Glutamatergic neuron (in vitro differentiated cells): ENCODE results near the gene FZD4. TPM values are rescaled to one million over a fixed set of nuclear protein-coding genes. Genes with fewer than 3 reads are reported as not detected.
"Not testable (repeated sequence)": the region's sequence is repeated elsewhere in the genome, so short reads cannot be mapped to it uniquely, and the experiment has no call there.

Experiments
- DNase-seq: peaks from one replicate; pipeline ENCODE4 v3.0.0; 2022
- H3K27ac Mint-ChIP-seq: one replicate; pipeline ENCODE4 v1.8.0; 2020; ENCODE audit warnings: mild to moderate bottlenecking, mixed read lengths, inconsistent platforms; ENCODE audit not compliant: unreplicated experiment
- H3K27me3 Mint-ChIP-seq: one replicate; pipeline ENCODE4 v1.8.0; 2020; ENCODE audit warnings: mild to moderate bottlenecking, moderate library complexity, mixed read lengths, inconsistent platforms; ENCODE audit not compliant: unreplicated experiment
- H3K36me3 Mint-ChIP-seq: one replicate; pipeline ENCODE4 v1.8.0; 2020; ENCODE audit warnings: mild to moderate bottlenecking, mixed read lengths, inconsistent platforms; ENCODE audit not compliant: unreplicated experiment
- H3K4me1 Mint-ChIP-seq: one replicate; pipeline ENCODE4 v1.8.0; 2020; ENCODE audit warnings: mild to moderate bottlenecking, low read depth, mixed read lengths, inconsistent platforms; ENCODE audit not compliant: unreplicated experiment
- H3K4me3 Mint-ChIP-seq: one replicate; pipeline ENCODE4 v1.8.0; 2020; ENCODE audit warnings: mild to moderate bottlenecking, mixed read lengths, inconsistent platforms; ENCODE audit not compliant: unreplicated experiment
- H3K9me3 Mint-ChIP-seq: one replicate; pipeline ENCODE4 v1.8.0; 2020; ENCODE audit warnings: mild to moderate bottlenecking, moderate library complexity, mixed read lengths, inconsistent platforms; ENCODE audit not compliant: unreplicated experiment
- total RNA-seq: library from RNA; stranded (reverse); fragmentation: NEBNext Ultra II Directional; extraction: Animal tissue kit (Norgen Biotek cat#: 25700); gene quantifications from one replicate; pipeline ENCODE4 v1.2.1, GENCODE V29; 2021; ENCODE audit not compliant: unreplicated experiment
- TF ChIP-seq, protein P1 (sequence below): fragments of 200-600 bp; sonication (generic); IDR thresholded peaks from one replicate; pipeline ENCODE4 v1.5.0; 2021; ENCODE audit not compliant: partially characterized antibody, unreplicated experiment

Gene FZD4
- total RNA-seq, 1 donor from 2014 or later: 2.0 TPM

DNA sequence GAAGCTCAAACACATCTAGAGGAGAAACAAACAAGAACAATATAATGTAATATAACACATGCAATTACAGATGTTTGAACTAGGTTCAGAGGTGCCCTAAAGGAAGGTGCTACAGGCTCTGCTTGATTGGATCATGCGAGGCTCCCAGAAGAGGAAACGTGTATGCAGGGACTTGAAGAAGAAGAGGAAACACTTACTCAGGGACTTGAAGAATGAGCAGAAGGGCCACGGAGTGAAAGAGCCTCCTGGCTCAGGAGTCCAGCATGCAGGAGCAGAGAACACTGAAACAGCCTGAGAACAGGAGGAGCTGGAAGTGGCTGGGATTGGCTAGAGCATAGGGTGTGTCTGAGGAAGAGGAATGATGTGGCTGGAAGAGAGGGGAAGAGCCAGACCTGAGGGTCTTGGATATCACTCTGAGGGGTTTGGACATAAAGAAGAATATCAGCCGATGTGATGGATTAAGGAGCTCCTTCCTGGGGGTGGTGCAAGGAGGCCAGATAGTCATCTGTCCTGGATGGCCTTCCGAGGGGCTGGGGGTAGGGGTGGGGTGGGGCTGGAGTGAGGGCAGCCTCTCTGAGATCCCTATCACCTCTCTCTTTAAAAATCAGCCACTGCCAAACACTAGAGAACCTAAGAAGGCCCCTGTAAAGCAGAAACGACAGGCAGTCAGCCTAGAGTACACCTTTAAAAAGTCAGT, 16.8 kb downstream of the FZD4 start:
- TF ChIP-seq, protein P1, sequence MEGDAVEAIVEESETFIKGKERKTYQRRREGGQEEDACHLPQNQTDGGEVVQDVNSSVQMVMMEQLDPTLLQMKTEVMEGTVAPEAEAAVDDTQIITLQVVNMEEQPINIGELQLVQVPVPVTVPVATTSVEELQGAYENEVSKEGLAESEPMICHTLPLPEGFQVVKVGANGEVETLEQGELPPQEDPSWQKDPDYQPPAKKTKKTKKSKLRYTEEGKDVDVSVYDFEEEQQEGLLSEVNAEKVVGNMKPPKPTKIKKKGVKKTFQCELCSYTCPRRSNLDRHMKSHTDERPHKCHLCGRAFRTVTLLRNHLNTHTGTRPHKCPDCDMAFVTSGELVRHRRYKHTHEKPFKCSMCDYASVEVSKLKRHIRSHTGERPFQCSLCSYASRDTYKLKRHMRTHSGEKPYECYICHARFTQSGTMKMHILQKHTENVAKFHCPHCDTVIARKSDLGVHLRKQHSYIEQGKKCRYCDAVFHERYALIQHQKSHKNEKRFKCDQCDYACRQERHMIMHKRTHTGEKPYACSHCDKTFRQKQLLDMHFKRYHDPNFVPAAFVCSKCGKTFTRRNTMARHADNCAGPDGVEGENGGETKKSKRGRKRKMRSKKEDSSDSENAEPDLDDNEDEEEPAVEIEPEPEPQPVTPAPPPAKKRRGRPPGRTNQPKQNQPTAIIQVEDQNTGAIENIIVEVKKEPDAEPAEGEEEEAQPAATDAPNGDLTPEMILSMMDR: no peak
- Mint-ChIP-seq H3K4me3 (no peak overlapping the region), H3K9me3 (no peaks in the 10 kb centered on the region), H3K36me3 (no peaks in the 10 kb centered on the region), H3K27me3 (peaks cover 2% of the 10 kb centered on the region), H3K27ac (no peak overlapping the region), H3K4me1 (no peaks in the 10 kb centered on the region)
- DNase-seq: no peak

DNA sequence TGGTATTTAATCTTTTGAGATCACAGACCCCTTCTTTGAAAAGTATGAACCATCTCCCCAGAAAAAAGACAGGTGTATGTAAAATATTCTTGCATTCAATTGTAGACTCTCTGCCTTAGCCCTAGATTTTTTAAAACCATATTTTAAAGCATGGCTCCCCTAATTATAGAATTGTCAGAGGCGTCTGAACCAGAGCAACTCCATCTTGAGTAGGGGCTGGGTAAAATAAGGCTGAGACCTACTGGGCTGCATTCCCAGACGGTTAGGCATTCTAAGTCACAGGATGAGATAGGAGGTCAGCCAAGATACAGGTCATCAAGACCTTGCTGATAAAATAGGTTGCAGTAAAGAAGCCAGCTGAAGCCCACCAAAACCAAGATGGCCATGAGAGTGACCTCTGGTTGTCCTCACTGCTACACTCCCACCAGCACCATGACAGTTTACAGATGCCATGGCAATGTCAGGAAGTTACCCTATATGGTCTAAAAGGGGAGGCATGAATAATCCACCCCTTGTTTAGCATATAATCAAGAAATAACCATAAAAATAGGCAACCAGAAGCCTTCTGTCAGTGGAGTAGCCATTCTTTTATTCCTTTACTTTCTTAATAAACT, 17.9 kb downstream of the FZD4 start:
- not testable (repeated sequence) for H3K4me3 Mint-ChIP-seq, H3K27me3 Mint-ChIP-seq, H3K9me3 Mint-ChIP-seq, DNase-seq, H3K36me3 Mint-ChIP-seq, H3K4me1 Mint-ChIP-seq, H3K27ac Mint-ChIP-seq

DNA sequence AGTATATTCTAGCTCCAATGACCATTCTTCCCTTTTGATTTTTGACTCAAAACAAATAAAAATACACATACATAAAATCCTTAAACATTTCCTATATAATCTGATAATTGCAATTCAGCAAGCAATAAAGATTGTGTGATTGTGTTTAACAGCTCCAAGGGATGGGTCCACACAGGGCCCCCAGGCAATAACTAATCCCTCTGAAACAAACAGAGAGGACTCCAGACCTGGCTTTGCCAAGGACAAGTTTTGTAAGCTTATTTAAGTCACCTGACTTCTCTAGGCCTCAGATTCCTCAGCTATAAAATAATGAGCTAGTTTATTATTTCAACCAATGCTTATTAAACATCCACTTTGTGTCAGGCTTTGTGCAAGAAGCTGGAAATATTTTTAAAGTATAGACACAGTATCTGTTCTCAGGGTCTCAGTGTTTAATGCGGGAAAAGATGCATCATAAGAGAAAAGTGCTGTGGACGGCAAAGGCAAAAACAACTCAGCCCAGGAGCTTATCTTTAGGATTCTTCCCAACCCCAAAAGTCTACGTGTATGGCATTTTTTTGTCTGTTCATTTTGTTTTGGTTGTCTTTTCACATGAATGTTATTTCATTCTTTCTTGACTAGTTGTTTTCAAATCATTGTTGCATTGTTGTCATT, 20.1 kb downstream of the FZD4 start:
- DNase-seq: no peak
- Mint-ChIP-seq H3K36me3 (no peaks in the 10 kb centered on the region), H3K4me1 (peaks cover 5% of the 10 kb centered on the region), H3K27ac (no peak overlapping the region), H3K27me3 (no peaks in the 10 kb centered on the region), H3K4me3 (no peak overlapping the region), H3K9me3 (no peaks in the 10 kb centered on the region)
- TF ChIP-seq, protein P1: no peak

DNA sequence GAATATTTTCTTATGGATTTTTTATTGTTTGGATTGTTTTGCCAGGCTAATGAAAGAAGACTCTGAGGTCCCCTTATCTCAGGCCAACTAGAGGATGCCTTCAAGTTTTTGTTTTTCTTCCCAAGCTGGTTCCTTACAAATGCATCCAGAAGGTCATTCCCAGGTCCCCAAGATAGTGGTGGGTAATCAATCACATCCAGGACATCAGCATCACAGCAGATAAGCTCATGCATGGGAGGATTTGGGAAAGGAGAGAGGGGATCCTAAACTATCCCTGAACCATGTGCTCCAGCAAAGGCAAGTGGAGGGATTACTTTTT, 20.7 kb downstream of the FZD4 start:
- Mint-ChIP-seq H3K4me1 (peaks cover 5% of the 10 kb centered on the region), H3K27me3 (no peaks in the 10 kb centered on the region), H3K9me3 (no peaks in the 10 kb centered on the region), H3K4me3 (no peak overlapping the region), H3K27ac (no peak overlapping the region), H3K36me3 (no peaks in the 10 kb centered on the region)
- no peak for DNase-seq
- TF ChIP-seq, protein P1: no peak

DNA sequence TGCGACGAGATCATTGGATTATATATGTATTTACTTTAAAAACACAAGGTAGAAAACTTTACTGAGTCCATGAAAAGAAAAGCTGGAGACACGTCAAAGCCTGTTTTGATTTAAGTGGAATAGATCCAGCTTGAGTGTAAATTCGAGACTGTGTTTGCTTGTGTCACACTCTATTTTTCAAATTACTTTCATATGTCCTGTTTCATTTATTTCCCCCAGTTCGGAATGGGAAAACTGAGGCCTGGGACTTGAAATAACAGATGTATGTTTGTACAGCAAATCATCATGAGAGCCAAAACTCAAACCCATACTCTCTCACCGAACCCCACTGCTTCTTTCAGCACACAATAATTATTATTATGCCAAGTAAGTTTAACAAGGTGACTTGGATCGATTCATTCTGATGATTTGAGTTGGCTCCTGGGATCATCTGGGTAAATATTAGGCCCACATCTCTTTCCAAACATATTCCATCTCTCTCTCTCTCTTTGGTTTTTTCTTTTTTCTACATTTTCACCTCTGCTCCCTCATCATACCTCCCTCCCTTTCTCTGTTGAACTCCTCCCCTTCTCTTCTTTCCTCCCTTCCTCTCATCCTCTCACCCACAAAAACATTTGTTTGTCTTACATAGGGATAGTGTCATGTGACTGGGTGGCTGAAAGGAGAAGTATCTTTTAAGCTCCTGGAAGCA, 21.2 kb downstream of the FZD4 start:
- no peak overlapping the region for H3K27ac Mint-ChIP-seq
- no peaks in the 10 kb centered on the region for H3K36me3 Mint-ChIP-seq
- no peaks in the 10 kb centered on the region for H3K27me3 Mint-ChIP-seq
- no peaks in the 10 kb centered on the region for H3K9me3 Mint-ChIP-seq
- TF ChIP-seq, protein P1: no peak
- H3K4me1 Mint-ChIP-seq: peaks cover 5% of the 10 kb centered on the region
- no peak for DNase-seq
- H3K4me3 Mint-ChIP-seq: no peak overlapping the region
